NCI-H2081 (cell line): ENCODE data around the gene TRIM21.
A peak's percentile ranks its signal among the peaks of the same experiment; 100 is the strongest.
"Not testable (repeated sequence)": the region's sequence is repeated elsewhere in the genome, so short reads cannot be mapped to it uniquely, and the experiment has no call there.

Experiments used
- DNase-seq, 2 experiments: peaks; one replicate each; lab custom pipeline; 2025; lab: John Stamatoyannopoulos, UW

TRIM21 gene

DNA sequence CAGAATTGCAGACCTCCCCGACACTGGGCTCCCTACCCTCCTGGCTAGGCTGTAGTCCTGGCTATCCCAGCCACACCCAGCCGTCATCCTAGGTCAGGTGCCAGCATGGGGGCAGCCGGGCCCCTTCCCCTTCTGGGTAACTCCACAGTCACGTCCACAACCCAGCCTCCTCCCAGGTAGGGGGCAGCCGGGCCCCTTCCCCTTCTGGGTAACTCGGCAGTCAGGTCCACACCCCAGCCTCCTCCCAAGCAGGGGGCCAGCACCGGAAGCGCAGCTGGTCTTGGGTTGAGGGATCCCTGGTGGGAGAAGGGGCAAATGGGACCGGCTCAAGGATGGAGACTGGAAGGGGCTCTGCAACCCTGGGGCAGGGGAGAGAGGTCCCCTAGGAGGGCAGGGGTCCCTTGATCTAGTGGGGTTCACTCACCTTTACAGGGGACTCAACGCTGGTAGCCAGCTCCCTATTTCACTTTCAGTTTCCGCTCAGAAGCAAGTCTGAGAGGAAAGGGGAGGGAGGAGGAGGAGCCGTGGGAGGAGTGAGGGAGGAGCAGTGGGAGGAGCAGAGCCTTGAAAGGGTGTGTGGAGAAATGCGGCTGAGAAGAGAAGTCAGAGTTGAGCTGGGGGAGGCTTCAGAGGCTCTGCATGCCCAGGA lies at the start of gene TRIM21:
Gene TRIM21, minus strand, starts transcription at position 494 of the 649 bp plus-strand sequence. CDS start 3,293 bp downstream, outside the sequence.
- DNase-seq, result peak; percentile 31 to 64

DNA sequence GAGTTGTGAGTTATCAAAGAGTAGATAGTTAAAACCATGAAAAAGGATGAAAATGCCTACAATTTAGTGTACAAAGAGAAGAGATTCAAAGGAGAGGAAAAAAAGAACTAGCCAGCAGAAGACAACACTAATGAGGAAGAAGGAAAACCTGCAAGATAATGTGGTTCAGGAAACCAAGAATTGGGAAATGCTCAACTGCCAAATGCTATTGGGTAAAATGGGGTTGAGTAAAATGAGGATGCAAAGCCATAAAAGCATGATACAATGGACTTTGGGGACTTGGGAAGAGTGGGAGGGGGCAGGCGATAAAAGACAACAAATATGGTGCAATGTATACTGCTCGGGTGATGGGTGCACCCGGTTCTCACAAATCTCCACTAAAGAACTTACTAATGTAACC lies 48.0 kb upstream of the TRIM21 start:
- DNase-seq, result no peak

DNA sequence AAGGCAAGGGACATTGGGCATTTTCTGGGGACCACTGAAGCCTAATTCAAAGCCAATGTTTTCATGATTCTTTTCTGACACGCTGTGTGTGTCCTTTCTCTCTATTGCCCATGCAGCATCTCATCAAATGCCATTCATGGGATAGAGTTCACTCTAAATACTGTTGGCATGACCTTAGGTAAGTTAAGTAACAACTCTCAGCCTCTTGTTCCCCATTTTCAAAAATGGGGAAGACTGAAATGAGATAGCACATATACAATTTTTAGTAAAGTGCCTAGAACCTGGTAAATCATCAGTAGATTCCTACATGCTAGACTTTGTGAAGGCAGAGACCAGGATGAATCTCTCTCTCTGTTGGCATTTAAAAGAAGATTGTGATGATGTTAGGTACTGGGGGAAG lies 42.9 kb upstream of the TRIM21 start:
- DNase-seq, result no peak

DNA sequence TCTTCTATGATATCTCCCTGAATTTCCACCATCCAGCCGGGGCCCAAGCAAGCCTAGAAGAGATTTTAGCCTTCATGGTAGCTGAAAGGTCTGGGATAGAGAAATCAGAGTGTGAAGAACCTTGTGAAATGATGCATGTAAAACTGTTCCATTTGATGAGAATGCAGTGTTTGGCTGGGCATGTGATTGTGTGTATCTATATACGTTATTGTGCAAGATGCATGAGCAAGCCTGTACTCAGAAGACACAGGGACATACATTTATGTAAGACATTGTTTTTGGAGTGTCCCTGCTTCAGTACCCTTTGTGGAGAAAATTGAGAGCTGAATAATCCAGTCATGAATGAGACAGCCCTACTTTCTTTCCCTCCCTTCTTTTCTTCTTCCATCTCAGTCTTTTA lies 40.4 kb upstream of the TRIM21 start:
- no peak for DNase-seq

DNA sequence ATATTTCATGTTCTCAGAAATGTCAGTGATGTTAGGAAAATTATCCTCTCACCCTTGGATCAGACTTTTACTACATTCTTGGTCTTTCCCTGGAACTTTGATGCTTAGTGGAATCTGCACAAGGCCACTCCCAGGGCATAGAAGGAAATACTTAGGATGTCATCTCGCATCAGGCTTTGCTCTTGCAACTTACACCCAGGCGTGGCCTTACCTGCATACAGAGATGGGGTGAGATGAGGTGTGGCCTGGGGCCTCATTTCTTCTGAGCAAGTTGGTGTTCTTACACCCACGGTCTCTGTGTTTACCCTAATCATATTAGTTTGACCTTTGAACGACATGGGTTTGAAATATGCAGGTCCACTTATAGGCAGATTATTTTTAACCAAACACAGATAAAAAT lies 36.5 kb upstream of the TRIM21 start:
- DNase-seq, result no peak

DNA sequence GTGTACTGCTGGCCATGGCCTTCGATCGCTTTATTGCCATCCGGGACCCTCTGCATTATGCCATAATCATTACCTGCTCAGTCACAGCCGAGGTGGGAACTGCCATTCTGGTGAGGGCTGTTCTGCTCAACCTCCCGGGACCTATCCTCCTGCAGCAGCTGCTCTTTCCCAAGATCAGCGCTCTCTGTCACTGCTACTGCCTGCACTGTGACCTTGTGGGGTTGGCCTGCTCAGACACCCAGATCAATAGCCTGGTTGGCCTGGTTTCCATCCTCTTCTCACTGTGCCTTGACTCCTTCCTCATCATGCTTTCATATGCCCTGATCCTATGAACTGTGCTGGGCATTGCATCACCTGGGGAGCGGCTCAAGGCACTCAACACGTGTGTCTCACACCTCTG lies 24.9 kb upstream of the TRIM21 start:
- no peak for DNase-seq

DNA sequence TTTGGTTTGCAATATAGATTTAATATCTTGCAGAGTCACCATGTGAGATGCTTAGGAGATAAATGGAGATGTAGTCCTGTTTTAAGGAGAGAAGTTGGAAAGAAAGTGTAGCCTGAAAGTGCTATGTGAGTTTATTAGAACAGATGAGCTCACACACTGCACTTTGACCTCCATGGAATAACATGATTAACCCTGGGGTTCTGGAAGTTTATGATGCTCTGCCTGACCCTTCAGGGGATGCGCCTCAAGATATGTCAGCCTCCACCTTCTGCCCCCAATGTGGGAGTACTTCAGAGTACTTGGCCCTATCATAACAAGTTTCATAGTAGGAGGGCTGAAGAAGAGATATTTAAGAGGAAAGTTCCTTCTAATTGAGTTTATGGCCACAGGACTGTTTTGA lies 23.3 kb upstream of the TRIM21 start:
- no peak for DNase-seq

DNA sequence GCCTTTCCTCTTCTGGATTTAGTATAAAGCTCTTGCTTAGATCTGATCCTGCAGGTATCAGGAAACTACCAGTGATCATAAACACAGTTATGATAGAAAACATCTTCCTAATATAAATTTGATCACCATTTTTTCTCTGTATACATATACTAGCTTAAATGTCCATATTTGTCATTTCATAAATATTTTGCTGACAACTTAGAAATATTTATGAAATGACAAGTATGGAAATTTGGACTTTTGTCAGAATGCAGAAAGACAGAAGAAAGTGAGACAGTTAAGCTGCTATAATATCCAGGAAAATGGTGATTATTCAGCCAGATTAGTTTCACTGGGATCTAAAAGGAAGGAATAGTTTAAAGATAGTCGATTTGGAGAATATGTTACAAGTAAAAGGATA lies 22.8 kb upstream of the TRIM21 start:
- DNase-seq, result no peak

DNA sequence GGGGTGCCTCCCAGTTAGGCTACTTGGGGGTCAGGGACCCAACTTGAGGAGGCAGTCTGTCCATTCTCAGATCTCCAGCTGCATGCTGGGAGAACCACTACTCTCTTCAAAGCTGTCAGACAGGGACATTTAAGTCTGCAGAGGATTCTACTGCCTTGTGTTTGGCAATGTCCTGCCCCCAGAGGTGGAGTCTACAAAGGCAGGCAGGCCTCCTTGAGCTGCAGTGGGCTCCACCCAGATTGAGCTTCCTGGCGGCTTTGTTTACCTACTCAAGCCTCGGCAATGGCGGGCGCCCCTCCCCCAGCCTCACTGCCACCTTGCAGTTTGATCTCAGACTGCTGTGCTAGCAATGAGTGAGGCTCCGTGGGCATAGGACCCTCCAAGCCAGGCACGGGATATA lies 12.7 kb upstream of the TRIM21 start:
- DNase-seq, result not testable (repeated sequence)

DNA sequence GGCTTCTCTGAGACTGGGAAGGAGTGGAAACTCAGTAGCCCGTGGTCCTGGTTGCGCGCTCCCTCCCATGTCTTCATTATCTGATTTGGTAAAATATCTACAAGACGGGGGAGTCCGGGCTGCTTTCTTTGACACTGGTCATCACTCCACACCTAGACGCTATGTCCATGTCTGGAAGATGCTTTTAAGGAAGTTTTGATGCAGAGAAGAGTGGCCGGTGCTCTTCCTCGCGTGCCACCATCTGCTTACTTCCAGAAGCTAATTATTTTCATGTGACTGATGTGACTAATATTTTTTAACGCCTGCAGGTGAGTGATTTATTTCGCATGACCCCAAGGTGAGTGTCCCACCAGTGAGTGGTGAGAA lies 339 bp upstream of the TRIM21 start:
- no peak for DNase-seq

DNA sequence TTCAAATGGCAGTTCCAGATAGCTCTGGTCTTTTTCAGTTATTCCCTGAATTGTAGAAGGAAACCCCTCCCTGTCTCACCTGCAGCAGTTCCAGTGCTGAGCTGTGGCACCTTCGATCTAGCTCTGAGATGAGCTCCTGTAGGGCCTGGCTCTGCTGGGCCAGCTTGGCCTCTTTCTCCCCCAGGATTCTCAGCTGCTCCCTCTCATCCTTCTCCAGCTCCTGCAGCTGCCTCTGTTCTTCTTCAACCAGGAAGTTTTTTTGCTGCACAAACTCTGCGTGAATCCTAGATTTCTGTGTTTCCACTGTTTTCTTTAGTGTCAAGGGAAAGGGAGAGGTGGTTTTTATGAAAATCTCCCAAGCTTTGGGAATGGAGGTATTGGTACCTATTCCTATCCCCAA lies 5.3 kb downstream of the TRIM21 start:
- DNase-seq, result no peak

DNA sequence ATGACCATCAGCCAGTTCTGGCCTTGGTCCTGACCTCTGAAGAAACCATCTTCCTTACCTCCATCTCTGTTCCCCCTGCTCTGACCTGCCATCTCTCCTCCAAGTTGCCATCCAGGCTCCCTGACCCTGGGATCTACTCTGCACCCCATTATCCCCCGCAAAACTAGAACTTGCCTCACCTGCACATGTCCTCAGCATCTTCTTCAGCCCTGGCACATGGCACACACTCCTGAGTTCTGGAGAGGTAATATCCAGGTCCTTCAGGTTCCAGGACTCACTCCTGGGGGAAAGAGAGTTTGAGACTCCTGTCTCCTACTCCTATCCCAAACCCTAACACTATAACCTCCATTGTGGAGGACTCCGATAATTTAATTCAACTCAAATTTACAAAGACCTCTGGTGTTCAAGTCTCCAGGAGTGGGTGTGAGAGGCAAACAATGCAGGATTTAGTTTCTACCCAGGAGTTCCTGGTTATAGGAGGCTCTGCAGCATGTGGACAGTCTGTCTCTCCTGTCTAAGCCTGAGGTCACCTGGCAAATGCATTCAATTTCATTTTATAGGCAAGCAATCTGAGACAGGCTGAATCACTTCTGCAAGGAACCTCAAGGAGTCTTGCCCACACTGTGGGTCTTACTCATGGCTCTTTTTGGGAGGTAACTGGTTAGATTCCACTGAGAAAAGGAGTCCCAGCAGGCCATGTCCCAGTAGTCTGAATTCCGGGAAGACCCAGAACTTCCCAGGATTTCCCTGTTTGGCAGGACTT lies 7.3 kb downstream of the TRIM21 start:
- no peak for DNase-seq

DNA sequence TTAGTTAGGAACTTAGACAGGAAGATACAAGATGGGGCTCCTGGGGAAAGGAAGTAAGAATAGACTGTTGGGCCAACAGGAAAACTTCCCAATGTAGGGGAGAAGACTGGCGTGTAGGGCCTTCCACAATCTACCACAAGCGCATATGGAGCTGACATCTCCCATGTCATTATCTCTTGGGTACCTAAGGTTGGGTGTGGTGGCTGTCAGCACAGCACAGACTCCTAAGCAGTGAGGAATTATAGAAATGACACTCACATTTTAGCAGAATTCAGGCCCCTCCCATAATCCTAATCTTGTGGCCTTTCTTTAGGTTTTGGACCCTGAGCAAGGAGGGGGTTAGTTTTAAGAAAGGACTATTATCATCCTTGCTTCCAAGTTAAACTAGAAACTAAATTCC lies 11.6 kb downstream of the TRIM21 start:
- no peak for DNase-seq

DNA sequence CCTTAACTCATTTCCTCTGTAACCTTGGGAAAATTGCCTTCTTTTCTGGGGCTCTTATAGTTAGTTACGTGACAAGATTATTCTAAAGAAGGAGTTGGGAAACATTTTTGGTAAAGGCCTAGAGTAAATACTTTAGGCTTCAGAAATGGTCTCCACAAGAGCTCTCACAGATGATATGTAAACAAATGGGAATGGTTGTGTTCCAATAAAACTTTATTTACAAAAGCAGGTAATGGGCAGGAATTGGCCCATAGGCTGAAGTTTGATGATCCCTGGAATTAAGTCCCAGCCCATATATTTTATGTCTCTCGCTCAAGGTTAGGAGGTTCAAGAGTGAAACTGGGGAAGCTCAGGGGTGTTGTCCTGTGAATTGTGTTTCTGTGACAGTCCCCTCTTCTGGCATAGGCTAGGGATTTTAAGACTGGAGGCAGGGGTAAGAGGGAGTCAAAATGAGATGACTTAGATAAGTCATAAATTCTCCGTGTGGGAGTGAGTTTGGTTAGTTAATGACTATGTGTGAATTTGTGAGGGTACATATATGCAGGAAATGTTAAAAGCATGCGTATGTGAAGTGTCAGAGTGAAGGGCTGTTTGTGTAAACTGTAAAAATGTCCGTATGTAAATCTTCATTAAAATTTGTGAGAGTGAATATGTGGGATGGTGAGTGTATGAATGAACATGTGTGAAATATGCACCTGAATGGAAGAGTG lies 17.9 kb downstream of the TRIM21 start:
- DNase-seq, result no peak

DNA sequence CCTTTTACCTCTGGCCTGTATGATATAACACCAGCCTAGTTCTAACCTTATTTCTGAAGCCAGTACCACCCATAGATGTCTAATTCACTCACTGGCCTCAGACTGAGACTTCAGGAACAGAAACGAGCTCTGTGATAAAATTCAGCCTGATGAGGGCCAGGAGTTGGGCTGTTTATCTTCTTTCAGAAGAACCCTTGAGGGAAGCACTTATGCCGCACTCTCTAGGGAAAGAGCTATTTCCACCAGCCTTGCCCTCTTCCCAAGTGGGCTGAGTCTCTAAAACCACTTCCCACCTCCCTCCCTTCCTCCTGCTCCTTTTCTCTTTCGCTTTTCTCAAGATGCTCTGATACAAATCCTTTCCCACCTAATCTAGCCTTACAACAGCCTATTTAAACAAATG lies 23.3 kb downstream of the TRIM21 start:
- DNase-seq, result no peak

DNA sequence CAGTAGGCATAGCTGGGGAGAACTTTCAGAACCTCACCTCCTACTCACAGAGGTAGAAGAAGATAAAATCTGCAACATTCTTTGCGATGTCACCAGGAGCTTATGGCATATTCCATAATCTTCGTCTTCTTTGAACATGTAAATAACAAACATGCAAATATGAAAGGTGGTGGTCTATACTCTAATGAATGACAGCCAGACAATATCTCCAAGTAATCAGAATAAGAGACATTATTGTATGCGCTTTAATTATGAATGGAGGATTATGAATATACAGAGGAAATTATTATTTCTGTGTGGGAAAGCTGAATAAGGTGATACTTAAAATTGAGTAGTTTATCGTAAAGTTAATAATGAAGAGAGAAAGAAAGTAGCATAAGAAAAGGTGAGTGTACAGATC lies 25.2 kb downstream of the TRIM21 start, which contains the start of gene OR52B4:
Gene OR52B4, minus strand, starts transcription at position 101 of the 400 bp plus-strand sequence. Its CDS starts 91 bp downstream, at position 10.
- no peak for DNase-seq

DNA sequence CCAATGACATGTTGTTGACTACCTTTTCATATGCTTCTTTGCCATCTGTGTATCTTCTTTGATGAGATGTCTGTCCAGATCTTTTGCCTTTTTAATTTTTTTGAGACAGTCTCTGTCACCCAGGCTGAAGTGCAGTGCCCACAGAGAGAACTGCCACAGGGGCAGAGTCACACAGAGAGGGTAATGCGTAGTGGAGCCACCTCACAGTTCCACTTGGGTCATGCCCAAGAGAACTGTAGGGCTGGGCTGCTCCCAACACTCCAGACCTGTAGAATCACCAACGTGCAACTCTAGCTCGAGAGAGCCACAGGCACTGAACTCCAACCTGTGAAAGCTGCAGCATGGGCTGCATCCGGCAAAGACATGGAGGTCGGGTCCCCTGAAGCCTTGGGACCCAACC lies 45.4 kb downstream of the TRIM21 start:
- not testable (repeated sequence) for DNase-seq

DNA sequence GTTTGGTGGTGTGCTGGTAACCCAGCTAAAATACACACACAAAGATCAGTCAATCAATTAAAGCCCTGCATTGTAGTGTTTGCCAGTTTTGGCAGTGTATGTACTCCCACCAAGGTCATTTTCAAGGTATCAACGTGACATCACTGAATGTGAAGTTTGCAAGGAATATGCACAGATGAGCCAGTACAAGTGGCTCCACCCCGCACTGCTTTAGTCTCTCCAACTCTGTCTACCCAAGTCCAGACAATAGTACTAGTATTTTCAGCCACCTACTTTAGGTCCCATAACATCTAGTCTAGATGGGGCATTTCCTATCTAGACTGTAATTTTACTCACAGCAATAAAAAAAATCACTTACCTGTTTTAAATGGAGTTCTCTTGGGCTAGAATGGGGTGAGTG lies 48.1 kb downstream of the TRIM21 start:
- not testable (repeated sequence) for DNase-seq
